Measurements from ENCODE around the gene CRYL1.

CRYL1 gene

DNA sequence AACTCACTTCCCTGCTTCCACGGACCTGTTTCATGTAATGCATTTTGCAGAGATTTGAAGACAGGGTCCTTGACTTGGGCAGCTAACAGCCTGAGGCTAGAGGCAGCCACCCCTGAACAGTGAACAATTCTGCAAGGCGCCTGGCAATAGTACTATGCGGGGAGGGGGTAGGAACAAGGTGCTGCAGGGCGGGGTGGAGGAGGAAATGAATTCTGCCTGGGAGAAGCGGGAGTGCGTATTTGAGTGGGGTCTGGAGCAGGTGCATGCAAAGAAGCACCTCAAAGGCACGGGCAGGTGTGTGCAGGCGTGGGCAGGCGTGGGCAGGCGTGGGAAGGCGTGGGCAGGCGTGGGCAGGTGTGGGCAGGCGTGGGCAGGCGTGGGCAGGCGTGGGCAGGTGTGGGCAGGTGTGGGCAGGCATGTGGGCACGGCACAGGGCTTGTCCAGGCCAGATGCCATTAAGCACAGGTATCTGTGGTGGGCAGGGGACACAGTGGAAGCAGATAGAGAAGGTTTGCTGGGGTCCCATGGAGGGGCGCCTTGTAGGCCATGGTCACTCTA, 163.1 kb downstream of the CRYL1 start:
- no peak for DNase-seq

DNA sequence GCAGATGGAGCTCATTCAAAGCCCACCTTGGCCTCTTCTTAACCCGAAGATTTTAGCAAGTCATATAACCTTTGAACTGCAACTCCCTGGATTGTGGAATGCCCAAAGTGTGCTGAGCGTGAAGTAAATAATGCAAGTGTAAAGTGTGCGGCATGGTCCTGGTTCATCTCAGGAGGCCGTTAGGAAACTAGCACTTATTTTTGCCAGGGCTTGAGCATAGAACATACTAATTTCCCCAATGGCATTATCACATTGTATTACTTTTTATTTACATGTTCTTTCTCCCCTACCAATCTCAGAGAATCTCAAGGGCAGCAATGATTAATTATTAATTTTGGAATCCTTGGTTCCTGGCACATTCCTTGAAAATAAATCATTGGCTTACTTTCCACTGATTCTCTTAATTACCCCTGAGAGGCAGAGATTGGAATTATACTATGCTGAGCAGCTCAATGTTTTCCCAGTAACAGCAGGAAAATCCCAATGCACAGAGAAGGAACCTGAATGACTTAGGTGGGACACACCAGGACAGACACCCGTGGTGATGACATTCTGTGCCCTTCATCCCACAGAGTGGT, 164.7 kb downstream of the CRYL1 start:
- no peak for DNase-seq

- DNase-seq = no peak
Observed at GRCh38 chr13:20360041-20360491, 165.6 kb downstream of the CRYL1 start.

- no peak for DNase-seq
Observed at GRCh38 chr13:20359335-20359734, 166.3 kb downstream of the CRYL1 start.

GRCh38 chr13:20358022-20358421, 167.6 kb downstream of the CRYL1 start:
- DNase-seq = no peak

GRCh38 chr13:20356444-20356843, 169.2 kb downstream of the CRYL1 start:
- no peak for DNase-seq

- no peak for DNase-seq
Observed at GRCh38 chr13:20354722-20355121, 170.9 kb downstream of the CRYL1 start.

GRCh38 chr13:20353973-20354372, 171.7 kb downstream of the CRYL1 start:
- no peak for DNase-seq
